Subcutaneous adipose tissue (tissue), 4 donors: ENCODE results near the gene FCGR2B. TPM values are rescaled to one million over a fixed set of nuclear protein-coding genes. Genes with fewer than 3 reads are reported as not detected.

Experiments used
- total RNA-seq, 4 donors: library from RNA; depleted of rRNA; stranded (reverse); fragments of >200 nt; gene quantifications; one replicate each; pipeline ENCODE4 v1.1.0, GENCODE V29; 2016
- TF ChIP-seq, protein P1 (sequence below): fragments of 450-650 bp; IDR thresholded peaks from one replicate; pipeline ENCODE4 v1.5.1; 2016; ENCODE audit warnings: low read depth, mild to moderate bottlenecking, control low read depth, antibody characterized with exemption, moderate library complexity

Gene FCGR2B
- total RNA-seq, 4 donors from 2014 or later, result 35.0 to 141 (median 102) TPM

DNA sequence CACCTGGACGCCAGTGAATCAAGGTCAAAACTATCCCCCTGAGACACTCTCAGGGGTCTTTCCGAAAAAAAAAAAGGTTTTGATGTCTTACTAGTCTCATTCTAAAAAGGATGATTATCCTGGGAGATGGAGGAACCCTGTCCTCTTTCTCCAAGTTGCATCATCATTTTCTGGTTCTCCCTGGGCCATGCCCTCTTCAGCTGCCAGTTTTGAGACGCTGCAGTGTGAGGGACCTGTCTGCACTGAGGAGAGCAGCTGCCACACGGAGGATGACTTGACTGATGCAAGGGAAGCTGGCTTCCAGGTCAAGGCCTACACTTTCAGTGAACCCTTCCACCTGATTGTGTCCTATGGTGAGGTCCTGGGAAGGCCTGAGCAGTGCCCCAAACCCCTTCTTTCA, 47.6 kb downstream of the FCGR2B start:
- TF ChIP-seq, protein P1, sequence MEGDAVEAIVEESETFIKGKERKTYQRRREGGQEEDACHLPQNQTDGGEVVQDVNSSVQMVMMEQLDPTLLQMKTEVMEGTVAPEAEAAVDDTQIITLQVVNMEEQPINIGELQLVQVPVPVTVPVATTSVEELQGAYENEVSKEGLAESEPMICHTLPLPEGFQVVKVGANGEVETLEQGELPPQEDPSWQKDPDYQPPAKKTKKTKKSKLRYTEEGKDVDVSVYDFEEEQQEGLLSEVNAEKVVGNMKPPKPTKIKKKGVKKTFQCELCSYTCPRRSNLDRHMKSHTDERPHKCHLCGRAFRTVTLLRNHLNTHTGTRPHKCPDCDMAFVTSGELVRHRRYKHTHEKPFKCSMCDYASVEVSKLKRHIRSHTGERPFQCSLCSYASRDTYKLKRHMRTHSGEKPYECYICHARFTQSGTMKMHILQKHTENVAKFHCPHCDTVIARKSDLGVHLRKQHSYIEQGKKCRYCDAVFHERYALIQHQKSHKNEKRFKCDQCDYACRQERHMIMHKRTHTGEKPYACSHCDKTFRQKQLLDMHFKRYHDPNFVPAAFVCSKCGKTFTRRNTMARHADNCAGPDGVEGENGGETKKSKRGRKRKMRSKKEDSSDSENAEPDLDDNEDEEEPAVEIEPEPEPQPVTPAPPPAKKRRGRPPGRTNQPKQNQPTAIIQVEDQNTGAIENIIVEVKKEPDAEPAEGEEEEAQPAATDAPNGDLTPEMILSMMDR, result no peak

GRCh38 chr1:161718559-161719324, 55.8 kb downstream of the FCGR2B start:
- TF ChIP-seq, protein P1, result no peak

- TF ChIP-seq, protein P1, result no peak
Observed at GRCh38 chr1:161719325-161719611, 56.3 kb downstream of the FCGR2B start.

DNA sequence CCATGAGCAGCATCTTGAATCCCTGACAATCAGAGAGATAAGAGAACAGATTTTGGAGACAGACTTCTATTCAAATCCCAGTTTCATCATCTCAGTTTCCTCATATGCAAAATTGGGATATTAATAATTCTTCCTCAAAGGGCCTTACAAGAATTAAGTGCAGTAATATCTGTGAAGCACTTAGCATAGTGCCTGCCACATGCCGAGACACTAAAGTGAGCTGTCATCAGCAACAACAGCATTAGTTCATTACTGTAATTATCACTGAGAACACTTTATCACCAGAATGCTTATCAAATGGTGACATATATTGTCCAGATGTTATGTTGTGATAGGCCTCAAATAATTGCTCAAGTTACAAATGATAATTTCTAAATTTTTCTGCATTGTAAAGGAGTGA, 57.5 kb downstream of the FCGR2B start:
- TF ChIP-seq, protein P1, result no peak

GRCh38 chr1:161720956-161721737, 58.2 kb downstream of the FCGR2B start, which contains the start of gene FCRLB:
TSS of gene FCRLB (plus strand) at chr1:161721544. CDS start at chr1:161722673, 1,129 bp downstream.
- TF ChIP-seq, protein P1, result no peak

DNA sequence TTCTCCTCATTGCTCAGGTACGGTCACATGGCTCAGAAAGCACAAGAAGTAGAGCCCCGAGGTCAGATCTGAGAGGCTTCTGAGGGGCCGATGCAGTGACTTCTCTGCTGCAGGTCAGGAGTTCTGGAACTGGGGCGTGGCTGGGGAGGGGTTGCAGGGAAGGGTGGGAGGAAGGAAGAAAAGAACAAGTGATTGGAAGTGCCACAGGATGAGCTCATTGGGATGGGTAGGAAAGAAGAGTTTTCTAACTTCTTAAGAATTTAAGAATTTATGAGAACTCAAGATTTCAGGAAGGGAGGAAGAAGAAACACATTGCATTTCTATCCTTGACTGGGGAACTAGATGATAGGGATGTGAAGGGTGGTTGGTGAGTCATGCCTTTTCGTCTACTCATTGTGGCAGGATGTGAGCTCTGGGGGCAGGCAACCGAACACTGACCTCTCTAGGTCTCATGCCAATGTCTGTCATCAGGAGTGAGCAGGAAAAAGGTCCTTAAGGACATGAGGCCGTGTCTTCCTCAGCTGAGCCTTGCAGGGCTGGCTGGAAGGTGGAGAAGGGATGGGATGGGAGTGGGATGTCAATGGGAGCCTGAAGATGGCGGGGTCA, 58.9 kb downstream of the FCGR2B start:
- TF ChIP-seq, protein P1, result no peak

- TF ChIP-seq, protein P1, result no peak
Observed at GRCh38 chr1:161722406-161722805, 59.5 kb downstream of the FCGR2B start.
